GM12865 (cell line): ENCODE results near the gene PHACTR4.
"Not testable (repeated sequence)": the region's sequence is repeated elsewhere in the genome, so short reads cannot be mapped to it uniquely, and the experiment has no call there.

Source experiments
- DNase-seq: peaks from one replicate; pipeline ENCODE4 v3.0.0; 2010; ENCODE audit warnings: low read depth
- H3K4me3 ChIP-seq: 2 replicates; pipeline ENCODE4 v1.5.1; 2011; ENCODE audit warnings: mild to moderate bottlenecking, low read depth, low read length, control low read depth
- CTCF ChIP-seq: IDR thresholded peaks from 2 replicates; pipeline ENCODE4 v1.5.1; 2011; ENCODE audit warnings: low read length, control low read depth, low read depth, inconsistent platforms; ENCODE audit not compliant: insufficient read depth; ENCODE audit errors: missing control alignments

The PHACTR4 gene

GRCh38 chr1:28458237-28459228 lies 89.0 kb downstream of the PHACTR4 start:
- no peak for DNase-seq
- no peak overlapping the region for H3K4me3 ChIP-seq
- no peak for TF ChIP-seq CTCF

GRCh38 chr1:28466226-28466778 lies 96.8 kb downstream of the PHACTR4 start:
- H3K4me3 ChIP-seq = no peak overlapping the region
- DNase-seq = no peak

GRCh38 chr1:28470146-28470545 lies 100.6 kb downstream of the PHACTR4 start:
- no peak overlapping the region for H3K4me3 ChIP-seq
- DNase-seq = no peak
- no peak for TF ChIP-seq CTCF

More at GRCh38 chr1:28466226-28466778, 96.8 kb downstream of the PHACTR4 start:
- no peak for TF ChIP-seq CTCF

- not testable (repeated sequence) for DNase-seq, H3K4me3 ChIP-seq
These were observed 110.0 kb downstream of the PHACTR4 start for GRCh38 chr1:28479497-28479896.

GRCh38 chr1:28480308-28480707 lies 110.8 kb downstream of the PHACTR4 start:
- no peak for TF ChIP-seq CTCF
- no peak for DNase-seq
- H3K4me3 ChIP-seq = no peak overlapping the region

- TF ChIP-seq CTCF = no peak
- no peak for DNase-seq
- no peak overlapping the region for H3K4me3 ChIP-seq
These were observed 112.6 kb downstream of the PHACTR4 start for GRCh38 chr1:28482138-28482537.

- DNase-seq = no peak
- TF ChIP-seq CTCF = no peak
- H3K4me3 ChIP-seq = no peak overlapping the region
These were observed 113.2 kb downstream of the PHACTR4 start for GRCh38 chr1:28482702-28483101.
